ENCODE measurements around the gene TLE2. TPM values are rescaled to one million over a fixed set of nuclear protein-coding genes. Genes with fewer than 3 reads are reported as not detected.

Gene TLE2
- total RNA-seq, 2 experiments from 2014 or later: 1.2 to 1.6 TPM

DNA sequence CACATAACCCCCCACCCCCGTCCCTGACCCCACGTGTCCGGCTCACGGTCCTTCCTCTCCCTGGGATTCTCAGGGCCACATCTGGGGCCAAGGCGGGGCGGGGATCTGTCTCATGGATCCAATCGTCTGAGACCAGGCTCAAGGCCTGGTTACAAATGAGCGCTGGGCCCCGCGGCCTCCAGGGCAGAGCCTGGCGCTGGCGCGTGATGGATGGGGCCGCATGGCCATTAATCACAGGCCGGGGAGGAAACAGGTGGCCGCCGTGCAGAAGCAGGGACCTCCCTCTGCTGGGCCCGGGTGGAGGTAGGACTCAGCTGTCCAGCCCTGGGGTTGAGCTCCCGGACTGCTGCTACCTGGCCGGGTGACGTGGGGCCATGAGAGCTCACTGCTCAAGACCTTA is 39.0 kb upstream of the TLE2 start:
- H3K4me1 ChIP-seq (ENCODE audit: insufficient read depth, low read length, poor library complexity, severe bottlenecking): peaks cover 57% of the 10 kb centered on the region
- intact Hi-C loops (cut with micrococcal nuclease; ENCODE audit: unreplicated experiment): no loop called here
- POLR2A ChIA-PET: interaction anchor here (0.6 to 0.7 kb wide), 2 partner anchors 33 to 99 kb away, joined by 3 read pairs; no protein-coding TSS in a partner anchor

GRCh38 chr19:3067563-3067962 is 38.5 kb upstream of the TLE2 start:
- intact Hi-C loops (cut with micrococcal nuclease; ENCODE audit: unreplicated experiment): no loop called here
- POLR2A ChIA-PET: interaction anchor here (0.6 kb wide), 1 partner anchor 98 kb away, joined by 3 read pairs; no protein-coding TSS in a partner anchor

More for the DNA sequence above, 39.0 kb upstream of the TLE2 start:
- H3K9me2 ChIP-seq (ENCODE audit: insufficient read depth, low read length): no peaks in the 10 kb centered on the region
- CTCF ChIA-PET (ENCODE audit: unreplicated experiment): no interaction called here
- no TSS peak for BruUV-seq (replicated peaks)
- no peak overlapping the region for H3K4me2 ChIP-seq (ENCODE audit: low read length)
- H2AFZ ChIP-seq (ENCODE audit: low read length): no peak overlapping the region
- H4K20me1 ChIP-seq (ENCODE audit: insufficient read depth, low read length): no peaks in the 10 kb centered on the region
- H3K36me3 ChIP-seq (ENCODE audit: insufficient read depth, low read length): no peaks in the 10 kb centered on the region
- no peak for TF ChIP-seq CTCF (conservative IDR thresholded peaks at IDR 0.05; ENCODE audit: low read length)
- no peak for TF ChIP-seq EZH2phosphoT487 (IDR thresholded peaks at IDR 0.05; ENCODE audit: borderline replicate concordance, low read depth, low read length)
- no peak overlapping the region for H3K27ac ChIP-seq (ENCODE audit: low read depth, low read length, poor library complexity, severe bottlenecking)
- H3K79me2 ChIP-seq (ENCODE audit: insufficient read depth, low read depth, low read length): peaks cover 4% of the 10 kb centered on the region; the same call in 1 of the 2 replicates
- no peak overlapping the region for H3K4me3 ChIP-seq (ENCODE audit: low read depth, low read length, poor library complexity, severe bottlenecking)
- no peaks in the 10 kb centered on the region for H3K9me3 ChIP-seq (ENCODE audit: low read length)
- DNase-seq (ENCODE audit: low spot score): no peak

More at GRCh38 chr19:3067563-3067962, 38.5 kb upstream of the TLE2 start:
- H3K79me2 ChIP-seq (ENCODE audit: insufficient read depth, low read depth, low read length): peaks cover 6% of the 10 kb centered on the region; the same call in 1 of the 2 replicates
- H4K20me1 ChIP-seq (ENCODE audit: insufficient read depth, low read length): no peaks in the 10 kb centered on the region
- DNase-seq (ENCODE audit: low spot score): no peak
- CTCF ChIA-PET (ENCODE audit: unreplicated experiment): no interaction called here
- no TSS peak for BruUV-seq (replicated peaks)
- H2AFZ ChIP-seq (ENCODE audit: low read length): no peak overlapping the region
- H3K4me1 ChIP-seq (ENCODE audit: insufficient read depth, low read length, poor library complexity, severe bottlenecking): peaks cover 61% of the 10 kb centered on the region
- no peak overlapping the region for H3K4me3 ChIP-seq (ENCODE audit: low read depth, low read length, poor library complexity, severe bottlenecking)
- H3K9me3 ChIP-seq (ENCODE audit: low read length): no peaks in the 10 kb centered on the region
- no peak overlapping the region for H3K4me2 ChIP-seq (ENCODE audit: low read length)
- H3K27ac ChIP-seq (ENCODE audit: low read depth, low read length, poor library complexity, severe bottlenecking): peak overlapping the region; percentile 32
- H3K9me2 ChIP-seq (ENCODE audit: insufficient read depth, low read length): no peaks in the 10 kb centered on the region
- TF ChIP-seq CTCF (conservative IDR thresholded peaks at IDR 0.05; ENCODE audit: low read length) (no peak), EZH2phosphoT487 (IDR thresholded peaks at IDR 0.05; ENCODE audit: borderline replicate concordance, low read depth, low read length) (no peak)
- no peaks in the 10 kb centered on the region for H3K36me3 ChIP-seq (ENCODE audit: insufficient read depth, low read length)
